ENCODE measurements around the gene FAM193A. TPM values are rescaled to one million over a fixed set of nuclear protein-coding genes. Genes with fewer than 3 reads are reported as not detected.
"Not testable (repeated sequence)": the region's sequence is repeated elsewhere in the genome, so short reads cannot be mapped to it uniquely, and the experiment has no call there.

FAM193A gene
- total RNA-seq, 1 donor from 2014 or later: 31.4 TPM

DNA sequence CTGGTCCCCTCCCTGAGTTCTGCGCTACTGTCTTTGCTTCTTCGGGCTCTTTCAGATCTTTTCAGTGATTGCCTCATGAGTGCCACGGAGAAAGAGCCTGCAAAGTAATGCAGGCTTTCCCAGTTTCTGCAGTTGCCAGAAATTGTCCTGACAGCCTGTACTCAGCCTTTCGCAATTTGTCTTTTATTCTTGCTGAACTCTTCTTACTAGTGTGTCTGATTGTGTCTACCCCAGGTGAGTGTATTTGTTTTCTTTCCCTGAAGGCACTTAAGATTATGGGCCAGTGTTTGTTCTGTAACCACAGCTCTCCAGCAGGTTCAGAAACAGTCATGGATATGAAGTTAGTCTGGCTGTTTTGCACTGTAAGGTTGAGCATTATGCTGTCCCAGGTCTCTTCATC lies 47.1 kb downstream of the FAM193A start:
- H3K4me3 ChIP-seq: no peak overlapping the region
- H3K4me1 ChIP-seq: peaks cover 37% of the 10 kb centered on the region
- H3K27ac ChIP-seq: no peak overlapping the region
- intact Hi-C loops (cut with DNase I): no loop called here
- no peak for DNase-seq (ENCODE audit: extremely low spot score in 2 of 2)
- no peaks in the 10 kb centered on the region for H3K36me3 ChIP-seq
- no peak for TF ChIP-seq POLR2A (IDR thresholded peaks at IDR 0.05)
- TF ChIP-seq, protein P1, sequence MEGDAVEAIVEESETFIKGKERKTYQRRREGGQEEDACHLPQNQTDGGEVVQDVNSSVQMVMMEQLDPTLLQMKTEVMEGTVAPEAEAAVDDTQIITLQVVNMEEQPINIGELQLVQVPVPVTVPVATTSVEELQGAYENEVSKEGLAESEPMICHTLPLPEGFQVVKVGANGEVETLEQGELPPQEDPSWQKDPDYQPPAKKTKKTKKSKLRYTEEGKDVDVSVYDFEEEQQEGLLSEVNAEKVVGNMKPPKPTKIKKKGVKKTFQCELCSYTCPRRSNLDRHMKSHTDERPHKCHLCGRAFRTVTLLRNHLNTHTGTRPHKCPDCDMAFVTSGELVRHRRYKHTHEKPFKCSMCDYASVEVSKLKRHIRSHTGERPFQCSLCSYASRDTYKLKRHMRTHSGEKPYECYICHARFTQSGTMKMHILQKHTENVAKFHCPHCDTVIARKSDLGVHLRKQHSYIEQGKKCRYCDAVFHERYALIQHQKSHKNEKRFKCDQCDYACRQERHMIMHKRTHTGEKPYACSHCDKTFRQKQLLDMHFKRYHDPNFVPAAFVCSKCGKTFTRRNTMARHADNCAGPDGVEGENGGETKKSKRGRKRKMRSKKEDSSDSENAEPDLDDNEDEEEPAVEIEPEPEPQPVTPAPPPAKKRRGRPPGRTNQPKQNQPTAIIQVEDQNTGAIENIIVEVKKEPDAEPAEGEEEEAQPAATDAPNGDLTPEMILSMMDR (IDR thresholded peaks at IDR 0.05): no peak
- no peak for TF ChIP-seq POLR2AphosphoS5 (IDR thresholded peaks at IDR 0.05; ENCODE audit: insufficient read depth in 1 of 2, low read depth in 1 of 2)
- H3K27me3 ChIP-seq: no peaks in the 10 kb centered on the region
- no peaks in the 10 kb centered on the region for H3K9me3 ChIP-seq

DNA sequence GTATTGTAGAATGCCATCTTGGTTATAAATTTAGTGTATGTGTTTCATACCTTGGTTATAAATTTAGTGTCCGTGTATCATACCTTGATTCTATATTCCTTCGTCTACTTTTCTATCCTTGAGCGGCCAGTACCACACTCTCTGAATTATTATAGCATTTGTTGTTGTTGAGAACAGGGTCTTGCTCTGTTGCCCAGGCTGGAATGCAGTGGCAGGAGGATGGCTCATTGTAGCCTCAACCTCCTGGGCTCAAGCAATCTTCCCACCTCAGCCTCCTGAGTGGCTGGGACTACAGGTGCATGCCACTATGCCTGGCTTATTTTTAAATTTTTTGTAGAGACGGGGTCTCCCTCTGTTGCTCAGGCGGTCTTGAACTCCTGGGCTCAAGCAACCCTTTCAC lies 50.1 kb downstream of the FAM193A start:
- Histone ChIP-seq H3K27me3 (no peaks in the 10 kb centered on the region), H3K27ac (no peak overlapping the region), H3K36me3 (no peaks in the 10 kb centered on the region), H3K4me1 (peaks cover 59% of the 10 kb centered on the region), H3K9me3 (no peaks in the 10 kb centered on the region), H3K4me3 (no peak overlapping the region)
- DNase-seq (ENCODE audit: extremely low spot score in 2 of 2): no peak
- intact Hi-C loops (cut with DNase I): no loop called here
- no peak for TF ChIP-seq POLR2A (IDR thresholded peaks at IDR 0.05)
- no peak for TF ChIP-seq POLR2AphosphoS5 (IDR thresholded peaks at IDR 0.05; ENCODE audit: insufficient read depth in 1 of 2, low read depth in 1 of 2)
- TF ChIP-seq, protein P1 (IDR thresholded peaks at IDR 0.05): no peak

DNA sequence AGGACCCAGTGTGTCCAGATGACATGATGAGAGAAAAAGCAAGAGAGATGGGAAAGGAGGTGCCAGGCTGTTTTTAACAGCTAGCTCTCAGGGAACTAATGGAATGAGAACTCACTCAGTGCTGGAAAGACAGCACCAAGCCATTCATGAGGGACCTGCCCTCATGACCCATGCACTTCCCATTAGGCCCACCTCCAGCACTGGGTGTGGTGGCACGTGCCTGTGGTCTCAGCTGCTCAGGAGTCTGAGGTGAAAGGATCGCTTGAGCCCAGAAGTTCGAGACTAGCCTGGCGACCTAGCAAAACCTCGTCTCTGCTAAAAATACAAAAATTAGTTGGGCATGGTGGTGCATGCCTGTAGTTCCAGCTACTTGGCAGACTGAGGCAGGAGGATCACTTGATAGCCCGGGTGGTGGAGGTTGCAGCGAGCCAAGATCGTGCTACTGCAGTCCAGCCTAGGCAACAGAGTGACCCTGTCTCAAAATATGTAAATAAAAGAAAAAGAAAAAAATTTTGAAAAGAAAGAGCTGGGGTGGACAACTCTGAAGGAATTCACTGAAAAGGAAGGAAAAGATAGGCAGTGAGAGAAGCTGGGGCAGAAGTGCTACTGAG lies 50.9 kb downstream of the FAM193A start:
- TF ChIP-seq POLR2AphosphoS5 (IDR thresholded peaks at IDR 0.05; ENCODE audit: insufficient read depth in 1 of 2, low read depth in 1 of 2): no peak
- TF ChIP-seq POLR2A (IDR thresholded peaks at IDR 0.05): no peak
- TF ChIP-seq, protein P1 (IDR thresholded peaks at IDR 0.05): no peak
- Histone ChIP-seq H3K27ac (no peak overlapping the region), H3K9me3 (no peaks in the 10 kb centered on the region), H3K4me3 (no peak overlapping the region), H3K27me3 (no peaks in the 10 kb centered on the region), H3K4me1 (peaks cover 66% of the 10 kb centered on the region), H3K36me3 (no peaks in the 10 kb centered on the region)
- intact Hi-C loops (cut with DNase I): no loop called here
- DNase-seq (ENCODE audit: extremely low spot score in 2 of 2): no peak

DNA sequence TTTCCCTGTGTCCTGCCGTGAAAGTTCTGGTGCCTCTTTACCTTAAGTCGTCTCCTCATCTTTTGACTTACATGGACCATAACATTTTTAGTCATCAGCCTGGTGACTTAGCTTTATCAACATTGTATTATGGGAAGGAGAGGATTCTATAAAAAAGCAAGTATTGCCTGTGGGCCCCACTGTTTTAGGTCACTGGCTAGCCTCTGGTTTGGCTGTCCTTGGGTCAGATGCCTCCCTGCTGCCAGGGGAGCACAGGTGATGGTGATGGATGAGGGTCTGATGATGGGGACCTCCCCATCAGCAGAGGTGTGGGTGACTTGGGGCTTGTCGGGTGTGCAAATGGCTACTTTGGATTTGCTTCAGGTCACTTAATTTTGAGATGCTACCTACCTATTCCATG lies 51.8 kb downstream of the FAM193A start:
- intact Hi-C loops (cut with DNase I): no loop called here
- no peak for TF ChIP-seq POLR2AphosphoS5 (IDR thresholded peaks at IDR 0.05; ENCODE audit: insufficient read depth in 1 of 2, low read depth in 1 of 2)
- TF ChIP-seq, protein P1 (IDR thresholded peaks at IDR 0.05): no peak
- Histone ChIP-seq H3K4me3 (no peak overlapping the region), H3K27ac (no peak overlapping the region), H3K9me3 (no peaks in the 10 kb centered on the region), H3K4me1 (peaks cover 66% of the 10 kb centered on the region), H3K36me3 (no peaks in the 10 kb centered on the region), H3K27me3 (no peaks in the 10 kb centered on the region)
- DNase-seq (ENCODE audit: extremely low spot score in 2 of 2): no peak

DNA sequence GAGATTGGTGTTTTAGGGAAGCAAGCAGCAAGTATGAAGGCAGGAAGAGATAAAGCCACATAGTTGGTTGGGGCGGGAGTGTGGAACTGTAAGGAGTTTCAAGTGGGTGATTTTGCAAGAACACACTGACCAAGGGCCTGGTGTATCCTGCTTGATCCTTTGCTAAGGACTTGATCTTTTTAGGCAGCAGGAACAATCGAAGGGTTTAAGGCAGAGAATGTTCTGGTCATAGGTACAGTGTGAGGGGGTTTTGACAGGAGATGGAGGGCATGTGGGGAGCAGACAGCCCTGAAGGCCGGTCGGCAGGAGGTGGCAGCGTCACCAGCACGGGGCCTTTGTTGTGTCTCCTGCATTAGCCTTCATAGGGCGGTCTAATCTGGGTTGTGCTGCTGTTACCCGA lies 54.7 kb downstream of the FAM193A start:
- Histone ChIP-seq H3K4me1 (peaks cover 85% of the 10 kb centered on the region), H3K27me3 (no peaks in the 10 kb centered on the region), H3K9me3 (no peaks in the 10 kb centered on the region), H3K27ac (no peak overlapping the region), H3K4me3 (no peak overlapping the region), H3K36me3 (no peaks in the 10 kb centered on the region)
- no peak for DNase-seq (ENCODE audit: extremely low spot score in 2 of 2)
- no peak for TF ChIP-seq POLR2A (IDR thresholded peaks at IDR 0.05)
- TF ChIP-seq, protein P1 (IDR thresholded peaks at IDR 0.05): no peak
- no peak for TF ChIP-seq POLR2AphosphoS5 (IDR thresholded peaks at IDR 0.05; ENCODE audit: insufficient read depth in 1 of 2, low read depth in 1 of 2)
- intact Hi-C loops (cut with DNase I): no loop called here

DNA sequence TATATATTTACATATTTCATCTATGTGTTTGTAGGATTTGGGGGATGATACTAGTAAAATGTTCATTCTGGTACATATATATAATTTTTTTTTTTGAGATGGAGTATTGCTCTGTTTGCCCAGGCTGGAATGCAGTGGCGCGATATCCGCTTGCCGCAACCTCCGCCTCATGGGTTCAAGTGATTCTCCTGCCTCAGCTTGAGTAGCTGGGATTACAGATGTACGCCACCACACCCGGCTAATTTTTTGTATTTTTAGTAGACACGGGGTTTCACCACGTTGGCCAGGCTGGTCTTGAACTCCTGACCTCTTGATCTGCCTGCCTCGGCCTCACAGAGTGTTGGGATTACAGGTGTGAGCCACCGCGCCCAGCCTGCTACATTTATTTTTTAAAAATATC lies 55.6 kb downstream of the FAM193A start:
- H3K4me1 ChIP-seq: peaks cover 88% of the 10 kb centered on the region
- H3K36me3 ChIP-seq; H3K4me3 ChIP-seq; DNase-seq (ENCODE audit: extremely low spot score in 2 of 2); H3K9me3 ChIP-seq; H3K27ac ChIP-seq; intact Hi-C loops (cut with DNase I); H3K27me3 ChIP-seq: not testable (repeated sequence)
